ENCODE data around the gene MOG. TPM values are rescaled to one million over a fixed set of nuclear protein-coding genes. Genes with fewer than 3 reads are reported as not detected.

MOG gene
- polyA plus RNA-seq, 4 donors: 0.22 to 0.49 TPM; not detected in 2

DNA sequence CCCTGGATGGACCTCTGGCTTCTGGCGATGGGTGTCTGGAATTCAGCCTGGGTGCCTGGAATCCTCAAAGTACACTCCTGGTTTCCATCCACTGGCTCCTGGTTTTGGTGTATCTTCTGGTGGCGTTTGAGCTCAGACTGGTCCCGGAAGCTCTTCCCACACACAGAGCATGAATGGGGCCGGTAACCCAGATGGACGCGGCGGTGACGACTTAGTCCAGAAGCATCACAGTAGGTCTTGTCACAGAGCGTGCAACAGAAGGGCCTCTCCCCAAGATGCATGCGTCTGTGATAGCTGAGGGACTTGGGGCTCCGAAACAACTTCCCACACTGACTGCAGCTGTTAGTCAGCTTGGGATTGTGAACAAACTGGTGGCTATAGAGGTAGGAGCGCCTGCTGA lies 16.3 kb downstream of the MOG start:
- no peak for DNase-seq (ENCODE audit: low read depth in 4 of 4, low spot score in 2 of 4)

DNA sequence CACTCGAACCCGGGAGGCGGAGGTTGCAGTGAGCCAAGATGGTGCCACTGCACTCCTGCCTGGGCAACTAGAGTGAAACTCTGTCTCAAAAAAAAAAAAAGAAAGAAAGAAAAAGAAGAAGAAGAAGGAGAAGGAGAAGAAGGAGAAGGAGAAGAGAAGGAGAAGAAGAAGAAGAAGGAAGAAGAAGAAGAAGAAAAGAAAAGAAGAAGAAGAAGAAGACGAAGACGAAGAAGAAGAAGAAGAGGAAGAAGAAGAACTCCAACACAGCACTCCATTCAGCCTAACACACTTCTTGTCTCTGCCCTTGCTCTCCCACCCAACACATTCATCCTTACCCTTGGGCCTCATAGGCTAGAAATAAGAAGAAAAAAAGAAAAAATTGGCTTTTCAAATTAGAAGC lies 17.1 kb downstream of the MOG start:
- no peak for DNase-seq (ENCODE audit: low read depth in 4 of 4, low spot score in 2 of 4)

DNA sequence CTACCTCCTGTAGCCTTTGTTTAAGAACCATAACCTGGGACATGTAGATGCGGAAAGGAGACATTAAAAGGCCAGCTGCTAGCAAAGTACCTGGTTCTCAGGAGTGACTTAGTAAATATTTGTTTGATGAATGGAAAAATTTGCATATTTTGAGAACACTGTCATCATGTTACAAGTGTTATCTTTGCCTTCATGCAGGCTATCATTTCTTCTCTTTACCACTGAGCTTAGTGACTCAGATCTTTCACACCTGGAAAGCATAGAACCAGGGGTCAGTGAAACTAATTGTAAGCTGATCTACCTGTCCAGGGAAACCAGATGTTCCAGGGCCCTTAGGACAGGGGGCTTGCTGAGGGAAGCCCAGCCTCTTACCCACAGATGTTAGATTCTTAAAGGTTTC lies 18.7 kb downstream of the MOG start:
- no peak for DNase-seq (ENCODE audit: low read depth in 4 of 4, low spot score in 2 of 4)

DNA sequence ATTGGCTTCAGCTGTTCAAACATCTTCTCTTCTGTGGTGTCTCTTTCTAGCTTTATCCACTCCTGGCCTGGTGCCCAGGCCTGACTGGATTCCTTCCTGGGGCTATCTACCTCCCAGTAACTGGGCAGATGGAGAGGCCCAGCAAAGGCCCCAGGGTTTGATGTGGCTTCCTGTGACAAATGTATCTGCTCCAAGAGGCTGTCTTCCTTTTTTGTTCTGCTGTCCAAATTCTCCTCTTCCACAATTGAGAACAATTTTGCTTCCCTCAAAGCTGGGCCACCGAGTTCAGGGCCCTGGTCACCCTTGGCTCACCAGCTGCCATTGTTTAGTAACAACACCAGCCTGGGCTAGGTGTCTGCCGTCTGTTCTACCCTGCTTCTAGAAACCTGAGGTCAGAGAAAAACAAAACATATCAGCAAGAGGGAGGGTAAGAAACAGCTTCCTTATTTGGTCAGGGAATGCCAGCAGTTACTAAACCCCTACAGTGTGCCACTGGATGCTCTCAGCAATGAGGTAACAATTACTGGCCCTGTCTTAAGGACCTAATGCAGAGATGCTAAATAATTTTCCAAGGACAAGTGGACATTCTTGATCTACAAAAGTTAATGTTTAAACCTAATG lies 20.2 kb downstream of the MOG start:
- no peak for DNase-seq (ENCODE audit: low read depth in 4 of 4, low spot score in 2 of 4)

DNA sequence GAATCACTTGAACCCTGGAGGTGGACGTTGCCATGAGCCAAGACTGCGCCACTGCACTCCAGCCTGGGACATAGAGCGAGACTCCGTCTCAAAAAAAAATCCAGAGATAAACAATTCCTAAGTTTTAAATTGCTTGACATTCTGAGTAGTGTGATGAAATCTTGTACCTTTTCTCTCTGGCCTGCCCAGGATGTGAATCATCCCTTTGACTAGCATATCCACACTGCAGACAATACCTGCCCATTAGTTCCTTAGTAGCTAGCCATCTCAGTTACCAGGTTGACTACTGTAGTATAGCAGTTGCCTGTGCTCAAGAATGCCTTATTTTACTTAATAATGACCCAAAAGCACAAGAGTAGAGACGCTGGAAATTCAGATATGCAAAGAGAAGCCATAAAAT lies 21.2 kb downstream of the MOG start:
- DNase-seq (ENCODE audit: low read depth in 4 of 4, low spot score in 2 of 4): no peak

DNA sequence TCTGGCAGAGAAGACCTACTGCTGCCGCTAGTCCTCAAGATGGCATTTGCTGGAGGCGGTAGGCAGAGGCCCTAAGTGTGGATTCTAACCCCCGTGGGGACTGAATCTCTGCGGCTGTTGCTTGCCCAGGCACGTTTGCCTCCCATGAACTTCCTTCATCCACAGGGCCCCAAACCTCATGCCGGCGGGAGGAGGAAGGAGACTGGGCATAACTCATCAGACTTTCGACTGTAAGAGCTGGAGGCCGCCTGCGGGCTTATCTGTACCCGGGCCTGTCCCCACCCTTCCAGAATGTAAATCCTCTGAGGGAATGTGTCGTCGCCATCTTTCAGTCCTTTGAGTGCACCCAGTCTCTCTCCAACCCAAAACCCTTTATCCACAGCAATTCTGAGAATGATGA lies 23.1 kb downstream of the MOG start:
- no peak for DNase-seq (ENCODE audit: low read depth in 4 of 4, low spot score in 2 of 4)

DNA sequence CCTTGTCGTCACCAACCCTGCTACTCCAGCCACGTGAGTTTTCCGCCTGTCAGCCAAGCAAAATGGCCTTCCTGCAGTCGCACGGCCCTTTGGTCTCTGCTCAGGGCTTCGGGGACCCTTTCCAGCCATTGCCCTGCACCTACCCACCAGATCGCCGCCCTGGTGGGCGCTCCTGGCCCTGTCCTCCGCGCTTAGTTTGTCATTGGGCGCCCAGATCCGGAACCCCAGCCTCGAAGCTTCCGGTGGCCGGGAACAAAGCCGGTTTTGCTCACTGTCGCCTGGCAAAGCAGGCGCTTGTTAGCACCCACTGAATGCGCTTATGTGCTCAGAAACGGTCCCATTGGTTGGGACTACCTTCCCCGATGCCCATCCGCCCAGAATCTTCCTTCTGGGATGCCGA lies 23.5 kb downstream of the MOG start:
- no peak for DNase-seq (ENCODE audit: low read depth in 4 of 4, low spot score in 2 of 4)

DNA sequence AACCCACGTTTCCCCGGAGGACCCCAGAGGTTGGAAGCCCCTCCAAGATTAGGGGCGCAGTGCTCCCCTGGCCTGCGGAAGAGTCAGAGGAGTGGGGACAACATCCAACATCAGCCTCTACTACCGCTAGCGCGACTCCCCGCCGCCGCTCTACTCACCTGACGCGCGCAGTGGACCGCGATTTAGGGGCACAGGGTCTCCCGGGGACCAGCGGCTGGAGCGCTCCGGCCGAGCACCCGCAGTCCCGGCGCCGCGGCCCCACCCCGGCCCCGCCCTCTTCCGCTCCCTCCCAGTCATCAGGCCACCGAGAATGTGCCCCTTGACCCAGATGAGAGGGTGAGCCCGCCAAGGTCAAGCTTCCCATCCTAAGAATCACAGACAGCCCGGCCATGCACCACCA lies 24.0 kb downstream of the MOG start, which contains the start of gene ZFP57:
TSS of gene ZFP57 (minus strand) at position 249 of the 400 bp plus-strand sequence. CDS start 4,149 bp downstream, outside the sequence.
- no peak for DNase-seq (ENCODE audit: low read depth in 4 of 4, low spot score in 2 of 4)

DNA sequence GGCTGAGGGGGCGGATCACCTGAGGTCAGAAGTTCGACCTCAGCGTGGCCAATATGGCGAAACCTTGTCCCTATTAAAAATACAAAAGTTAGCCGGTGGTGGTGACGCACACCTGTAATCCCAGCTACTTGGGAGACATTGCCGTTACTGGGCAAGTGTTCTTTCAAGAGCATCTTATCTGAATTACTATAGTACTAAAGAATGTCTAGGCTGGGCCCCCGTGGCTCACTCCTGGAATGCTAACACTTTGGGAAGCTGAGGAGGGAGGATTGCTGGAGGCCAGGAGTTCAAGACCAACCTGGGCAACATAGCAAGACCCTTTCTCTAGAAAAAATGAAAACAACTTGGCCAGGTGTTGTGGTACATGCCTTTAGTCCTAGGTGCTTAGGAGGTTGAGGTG lies 24.9 kb downstream of the MOG start:
- DNase-seq (ENCODE audit: low read depth in 4 of 4, low spot score in 2 of 4): no peak

DNA sequence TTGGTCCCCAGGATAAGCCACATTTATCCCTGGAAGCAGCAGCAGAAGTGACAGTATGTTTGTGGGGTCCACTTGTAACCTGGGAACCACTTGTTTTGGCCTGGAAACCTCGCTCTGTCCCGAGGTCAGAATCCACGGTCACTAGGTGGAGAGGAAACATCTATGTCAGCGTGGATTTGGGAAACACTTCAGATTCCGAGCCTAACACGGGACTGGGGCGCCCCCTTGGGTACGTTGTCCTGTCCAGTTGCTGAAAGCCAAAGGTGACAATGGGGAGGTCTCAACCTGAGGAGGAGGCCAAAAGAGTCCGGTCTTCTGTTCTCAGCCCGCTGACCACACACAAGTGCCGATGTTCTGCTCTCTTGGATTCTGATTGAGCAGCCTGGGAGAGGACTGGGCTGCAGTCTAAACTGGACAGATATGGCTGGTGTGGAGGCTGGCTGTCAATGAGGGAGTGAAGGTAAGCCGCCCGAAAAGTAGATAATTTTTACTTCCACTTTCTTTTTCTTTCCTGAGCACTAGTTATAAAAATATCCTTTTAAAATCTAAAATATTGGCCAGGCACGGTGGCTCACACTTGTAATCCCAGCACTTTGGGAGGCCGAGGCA lies 28.9 kb downstream of the MOG start:
- no peak for DNase-seq (ENCODE audit: low read depth in 4 of 4, low spot score in 2 of 4)

DNA sequence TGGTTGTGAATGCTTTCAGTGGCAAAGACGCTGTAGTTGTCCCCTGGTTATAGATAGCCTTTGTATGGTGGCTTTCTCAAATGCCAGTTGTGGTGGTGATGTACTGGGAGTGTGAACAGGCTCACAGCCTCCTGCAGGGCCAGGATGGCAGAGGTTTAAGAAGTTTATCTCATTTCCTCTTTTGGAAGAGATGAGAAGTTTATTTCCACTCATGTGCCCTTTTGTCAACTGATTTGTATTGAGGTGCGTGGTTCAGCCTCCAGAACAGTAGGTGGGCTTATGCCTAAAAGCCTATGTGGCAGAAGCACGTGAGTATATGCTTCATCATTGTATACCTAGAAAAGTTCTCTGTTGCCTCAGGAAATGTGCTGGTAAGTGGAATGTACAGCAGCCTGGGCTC lies 37.7 kb downstream of the MOG start:
- no peak for DNase-seq (ENCODE audit: low read depth in 4 of 4, low spot score in 2 of 4)

DNA sequence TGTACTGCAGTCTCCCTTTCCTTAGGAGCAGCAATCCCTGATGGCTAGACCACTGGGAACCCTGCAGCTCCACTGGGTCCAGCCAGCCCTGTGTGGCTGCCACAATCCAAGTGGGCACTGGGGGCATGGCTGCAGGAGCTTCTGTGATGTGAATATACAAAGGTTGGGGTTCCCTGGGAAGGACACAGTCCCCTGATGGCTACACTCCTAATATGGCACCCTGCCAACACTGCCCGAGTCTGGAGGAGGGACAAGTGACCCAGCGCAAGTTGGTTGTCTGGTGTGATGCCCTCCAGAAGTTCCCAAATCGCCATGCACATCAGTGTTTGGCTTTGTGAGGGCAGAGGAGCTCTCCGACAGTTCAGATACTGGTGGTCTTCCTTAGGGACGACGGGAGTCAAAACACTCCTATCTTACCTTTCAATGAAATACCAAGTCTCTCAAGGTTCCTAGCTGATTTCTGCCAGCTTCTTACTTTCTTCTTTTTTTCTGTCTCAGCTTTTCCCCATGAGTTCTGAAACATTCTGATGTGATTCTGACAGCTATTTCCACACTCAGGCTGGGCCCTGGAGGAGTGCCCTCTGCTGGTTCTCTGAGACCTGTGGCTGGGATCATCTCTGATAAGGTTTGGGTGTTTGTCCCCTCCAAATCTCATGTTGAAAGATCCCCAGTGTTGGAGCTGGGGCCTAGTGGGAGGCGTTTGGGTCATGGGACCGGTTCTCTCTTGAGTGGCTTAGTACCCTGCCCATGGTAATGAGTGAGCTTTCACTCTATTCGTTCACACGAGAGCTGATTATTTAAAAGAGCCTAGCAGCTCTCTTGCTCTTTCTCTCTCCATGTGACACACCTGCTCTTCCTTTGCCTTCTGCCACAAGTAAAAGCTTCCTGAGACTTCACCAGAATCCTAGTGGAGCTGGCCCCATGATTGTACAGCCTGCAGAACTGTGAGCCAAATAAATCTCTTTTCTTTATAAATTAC lies 39.5 kb downstream of the MOG start:
- no peak for DNase-seq (ENCODE audit: low read depth in 4 of 4, low spot score in 2 of 4)

DNA sequence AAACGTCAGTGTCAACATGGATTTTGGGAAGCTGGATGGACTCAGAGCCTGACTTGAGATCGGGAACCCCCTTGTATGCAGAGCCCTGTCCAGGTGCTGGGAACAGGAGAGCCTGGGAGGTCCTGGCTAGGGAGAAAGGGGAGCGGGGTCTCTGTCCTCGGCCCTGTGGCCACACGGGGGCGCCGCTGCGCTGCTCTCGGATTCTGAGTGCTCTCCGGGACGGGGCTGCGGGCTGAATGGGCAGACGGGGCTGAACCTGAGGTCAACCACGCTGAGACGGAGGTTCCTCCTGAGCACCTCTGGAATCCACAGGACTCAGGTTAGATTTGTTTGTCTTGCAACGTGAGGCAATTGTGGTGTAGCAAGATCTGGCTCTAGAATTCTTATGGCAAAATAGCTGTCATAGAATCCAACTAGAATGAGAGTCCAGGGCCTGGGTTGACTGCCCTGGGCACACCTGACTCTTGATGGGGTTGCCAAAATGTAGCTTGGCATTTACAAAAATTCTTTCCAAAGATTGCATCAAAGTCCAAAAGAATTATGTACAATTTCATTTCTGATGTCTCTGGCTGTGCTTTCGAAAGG lies 45.7 kb downstream of the MOG start:
- DNase-seq (ENCODE audit: low read depth in 4 of 4, low spot score in 2 of 4): no peak

DNA sequence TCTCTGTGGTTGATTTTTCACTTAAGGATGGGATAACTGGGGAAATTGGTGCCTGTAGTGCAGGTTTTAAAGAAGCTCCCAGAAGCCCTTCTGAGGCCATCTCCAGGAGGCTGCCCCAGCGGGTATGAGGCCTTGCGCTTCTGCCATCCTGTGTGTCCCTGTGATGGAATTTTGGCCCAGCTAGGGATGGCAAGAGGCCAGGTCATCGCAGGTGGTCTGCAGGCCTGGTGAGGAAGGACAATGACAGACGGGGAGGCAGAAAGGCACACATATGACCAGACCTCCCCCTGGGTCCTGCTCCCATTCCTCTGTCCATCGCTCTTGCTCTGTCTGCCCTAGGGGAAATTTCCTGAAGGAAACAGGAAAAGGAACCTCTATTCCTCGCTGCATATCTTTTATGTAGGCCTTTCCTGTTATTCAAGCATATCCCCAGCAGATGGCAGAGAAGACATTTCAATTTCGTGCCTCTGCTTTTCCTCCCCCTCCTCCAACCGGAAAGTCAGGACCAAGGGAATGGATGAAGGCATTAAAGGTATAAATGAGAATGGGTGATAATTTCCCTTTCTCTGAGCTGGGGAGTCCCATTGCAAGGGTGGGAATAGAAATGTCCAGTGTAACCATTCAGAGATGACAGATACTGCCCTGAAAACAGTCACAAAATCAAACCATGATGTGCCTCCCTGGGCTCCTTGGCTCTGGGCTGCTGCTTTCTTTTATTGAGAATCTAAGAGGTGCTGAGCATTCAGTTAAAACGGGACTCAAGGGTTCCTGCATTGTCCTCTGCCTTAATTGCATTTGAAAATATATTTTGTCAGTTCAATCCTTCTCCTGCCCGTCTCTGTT lies 48.7 kb downstream of the MOG start:
- no peak for DNase-seq (ENCODE audit: low read depth in 4 of 4, low spot score in 2 of 4)

DNA sequence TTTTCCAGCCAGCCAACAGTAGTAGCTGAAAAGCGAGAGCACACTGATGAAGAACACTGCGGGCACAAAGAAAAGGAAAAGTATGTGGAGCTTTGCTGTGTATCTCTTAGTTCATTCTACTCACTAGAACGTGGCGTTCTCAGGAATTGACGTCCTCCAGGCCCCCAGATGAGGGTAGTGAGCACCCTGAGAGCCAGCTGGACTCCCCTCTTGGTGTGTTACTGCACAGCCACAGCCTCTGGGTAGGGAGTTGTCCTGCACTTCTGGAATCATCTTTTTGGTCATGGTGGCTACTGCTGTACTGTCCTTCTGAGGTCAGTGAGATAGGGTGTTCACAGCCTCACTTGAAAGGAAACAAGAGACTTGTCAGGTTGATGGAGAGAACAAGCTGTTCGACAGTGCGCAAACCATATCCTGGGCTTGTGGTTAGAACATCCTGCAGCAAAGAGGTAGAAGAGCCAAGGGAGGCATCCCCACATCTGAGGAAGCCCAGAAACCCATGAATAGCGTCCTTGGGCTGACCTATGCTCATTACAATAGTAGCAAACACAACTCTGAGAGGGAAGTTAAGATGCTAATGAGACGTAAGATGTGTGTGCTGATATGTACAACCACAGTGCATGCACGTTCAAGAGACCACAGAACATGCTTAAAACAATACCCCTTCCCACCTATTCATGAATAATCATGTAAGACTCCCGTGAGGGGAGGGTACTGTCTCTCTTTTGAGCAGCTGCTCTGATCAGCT lies 51.7 kb downstream of the MOG start:
- DNase-seq (ENCODE audit: low read depth in 4 of 4, low spot score in 2 of 4): no peak

DNA sequence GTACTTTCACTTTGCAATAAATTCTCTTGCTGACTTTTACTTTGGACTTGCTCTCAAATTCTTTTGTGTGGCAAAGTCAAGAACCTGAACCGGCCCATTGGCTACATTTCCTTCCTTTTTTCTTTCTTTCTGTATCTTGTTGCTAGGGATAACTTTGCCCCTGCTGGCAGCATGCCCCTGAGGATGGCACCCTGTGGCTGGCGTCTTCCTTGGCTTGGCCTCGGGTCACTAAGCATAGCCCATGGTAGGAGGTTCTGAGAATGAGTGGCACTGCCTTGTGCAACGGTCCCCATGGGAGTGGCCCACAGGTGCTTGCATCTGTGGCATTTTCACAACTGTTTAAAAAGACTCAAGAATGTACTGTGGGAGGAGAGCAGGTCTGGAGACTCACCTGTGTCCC lies 52.3 kb downstream of the MOG start:
- DNase-seq (ENCODE audit: low read depth in 4 of 4, low spot score in 2 of 4): no peak

DNA sequence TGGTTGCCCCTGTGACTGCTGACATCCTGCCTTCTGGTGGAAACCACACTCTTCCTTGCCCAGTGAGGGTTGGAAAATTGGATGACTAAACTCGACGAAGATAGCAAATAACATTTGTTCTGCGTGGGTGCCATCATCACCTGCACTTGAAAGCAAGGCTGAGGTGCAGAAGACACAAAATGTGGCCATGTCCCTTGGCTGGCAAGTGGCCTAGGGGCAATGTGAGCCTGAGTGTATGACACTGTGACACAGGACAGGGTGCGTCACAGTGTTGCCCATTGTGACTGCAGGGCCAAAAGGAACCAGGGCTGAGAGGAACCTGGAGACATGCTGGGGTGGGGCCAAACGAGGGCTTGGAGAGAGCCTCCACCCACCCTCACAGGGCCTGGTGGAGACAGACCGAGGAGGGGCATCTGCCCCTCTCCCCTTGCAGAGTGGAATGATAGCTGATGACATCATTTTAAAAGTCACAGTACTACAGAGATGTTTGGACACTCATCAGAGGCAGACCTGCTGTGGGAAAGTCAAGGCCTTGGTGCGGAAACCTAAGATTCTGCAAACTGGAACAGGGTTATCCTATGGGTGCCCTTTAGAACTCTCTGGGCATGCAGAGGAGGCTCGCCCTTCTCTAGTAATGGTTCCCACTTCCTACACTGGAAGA lies 53.5 kb downstream of the MOG start:
- no peak for DNase-seq (ENCODE audit: low read depth in 4 of 4, low spot score in 2 of 4)

DNA sequence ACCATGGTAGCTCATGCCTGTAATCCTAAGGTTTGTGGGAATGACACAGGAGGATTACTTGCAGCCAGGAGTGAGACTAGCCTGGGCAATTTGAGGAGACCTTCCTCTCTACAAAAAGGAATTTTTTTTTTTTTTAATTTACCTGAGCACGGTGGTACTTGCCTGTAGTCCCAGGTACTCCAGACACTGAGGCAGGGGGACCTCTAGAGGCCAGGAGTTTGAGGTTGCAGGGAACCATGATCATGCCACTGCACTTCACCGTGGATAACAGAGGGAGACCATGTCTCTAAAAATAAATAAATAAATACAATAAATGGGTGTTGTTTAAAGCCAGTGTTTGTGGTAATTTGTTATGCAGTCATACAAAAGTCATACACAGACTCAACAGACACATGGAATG lies 64.0 kb downstream of the MOG start:
- no peak for DNase-seq (ENCODE audit: low read depth in 4 of 4, low spot score in 2 of 4)
